DND-41 (cell line): Measurements from ENCODE around the gene ADAMTS13.
"Not testable (repeated sequence)": the region's sequence is repeated elsewhere in the genome, so short reads cannot be mapped to it uniquely, and the experiment has no call there.

Experiments used
- ATAC-seq: fragments of 200-7000 bp; cut with Tn5 transposase; 3 replicates; pipeline ENCODE4 v1.9.1; 2021; ENCODE audit warnings: low read depth; ENCODE audit not compliant: insufficient read depth
- DNase-seq: peaks from one replicate; pipeline ENCODE4 v3.0.0-alpha.2; 2020
- H2AFZ ChIP-seq: 2 replicates; pipeline ENCODE4 v1.6.0; 2012; ENCODE audit warnings: low read depth, low read length
- H3K27ac ChIP-seq: 2 replicates; pipeline ENCODE4 v1.5.1; 2012; ENCODE audit warnings: low read length, inconsistent platforms
- H3K27me3 ChIP-seq: fragments of 200-600 bp; sonication (generic); 2 replicates; pipeline ENCODE4 v1.6.0; 2012; ENCODE audit warnings: low read length, mild to moderate bottlenecking, inconsistent platforms; ENCODE audit not compliant: insufficient read depth, poor library complexity
- H3K36me3 ChIP-seq: 2 replicates; pipeline ENCODE4 v1.5.1; 2012; ENCODE audit warnings: low read length, inconsistent platforms; ENCODE audit not compliant: insufficient read depth
- H3K4me1 ChIP-seq: 2 replicates; pipeline ENCODE4 v1.5.1; 2012; ENCODE audit warnings: mild to moderate bottlenecking, low read length; ENCODE audit not compliant: insufficient read depth
- H3K4me2 ChIP-seq: 2 replicates; pipeline ENCODE4 v1.6.0; 2012; ENCODE audit warnings: mild to moderate bottlenecking, moderate library complexity, low read length, inconsistent platforms; ENCODE audit not compliant: insufficient read depth
- H3K4me3 ChIP-seq, 2 experiments: fragments of 200-600 bp in 1 of 2; shearing (Covaris generic) in 1 of 2; 2 replicates each; pipeline ENCODE4 v1.5.1; 2012 to 2016; ENCODE audit warnings: inconsistent platforms in 2 of 2, low read length in 2 of 2, mild to moderate bottlenecking in 2 of 2, low read depth in 1 of 2, moderate library complexity in 1 of 2
- H3K79me2 ChIP-seq: 2 replicates; pipeline ENCODE4 v1.6.0; 2012; ENCODE audit warnings: low read length, inconsistent platforms; ENCODE audit not compliant: insufficient read depth
- H3K9ac ChIP-seq: 2 replicates; pipeline ENCODE4 v1.6.0; 2012; ENCODE audit warnings: low read depth, mild to moderate bottlenecking, inconsistent platforms, low read length, moderate library complexity
- H3K9me3 ChIP-seq: 2 replicates; pipeline ENCODE4 v1.5.1; 2012; ENCODE audit warnings: low read length, moderate library complexity, mild to moderate bottlenecking, inconsistent platforms; ENCODE audit not compliant: insufficient read depth, severe bottlenecking
- H4K20me1 ChIP-seq: 2 replicates; pipeline ENCODE4 v1.6.0; 2012; ENCODE audit warnings: low read length; ENCODE audit not compliant: insufficient read depth
- EZH2 ChIP-seq: IDR thresholded peaks from 3 replicates; pipeline ENCODE4 v1.6.1; 2012; ENCODE audit warnings: borderline replicate concordance, low read depth, mild to moderate bottlenecking, moderate library complexity, low read length, inconsistent platforms; ENCODE audit not compliant: severe bottlenecking
- TF ChIP-seq, protein P1 (sequence below): IDR thresholded peaks from 2 replicates; pipeline ENCODE4 v1.5.1; 2012; ENCODE audit warnings: borderline replicate concordance, low read length, moderate library complexity, mild to moderate bottlenecking; ENCODE audit not compliant: poor library complexity, severe bottlenecking; ENCODE audit errors: extremely low read depth

ADAMTS13 gene

DNA sequence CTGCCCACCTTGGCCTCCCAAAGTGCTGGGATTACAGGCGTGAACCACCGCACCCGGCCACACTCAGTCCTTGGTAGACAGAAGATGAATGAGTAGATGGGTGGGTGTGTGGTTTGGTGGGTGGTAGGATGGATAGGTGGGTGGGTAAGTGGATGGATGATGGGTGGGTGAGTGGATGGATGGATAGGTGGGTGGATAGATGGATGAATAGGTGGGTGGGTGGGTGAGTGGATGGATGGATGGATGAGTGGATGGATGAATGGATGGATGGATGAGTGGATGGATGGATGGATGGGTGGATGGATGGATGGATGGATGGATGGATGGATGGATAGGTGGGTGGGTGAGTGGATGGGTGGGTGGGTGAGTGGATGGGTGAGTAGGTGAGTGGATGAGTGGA, 29.9 kb upstream of the ADAMTS13 start:
- not testable (repeated sequence) for H3K9me3 ChIP-seq, H3K79me2 ChIP-seq, H4K20me1 ChIP-seq, H2AFZ ChIP-seq, H3K4me1 ChIP-seq, H3K36me3 ChIP-seq, ATAC-seq, H3K27me3 ChIP-seq, DNase-seq, H3K9ac ChIP-seq, H3K4me3 ChIP-seq, H3K27ac ChIP-seq, H3K4me2 ChIP-seq

DNA sequence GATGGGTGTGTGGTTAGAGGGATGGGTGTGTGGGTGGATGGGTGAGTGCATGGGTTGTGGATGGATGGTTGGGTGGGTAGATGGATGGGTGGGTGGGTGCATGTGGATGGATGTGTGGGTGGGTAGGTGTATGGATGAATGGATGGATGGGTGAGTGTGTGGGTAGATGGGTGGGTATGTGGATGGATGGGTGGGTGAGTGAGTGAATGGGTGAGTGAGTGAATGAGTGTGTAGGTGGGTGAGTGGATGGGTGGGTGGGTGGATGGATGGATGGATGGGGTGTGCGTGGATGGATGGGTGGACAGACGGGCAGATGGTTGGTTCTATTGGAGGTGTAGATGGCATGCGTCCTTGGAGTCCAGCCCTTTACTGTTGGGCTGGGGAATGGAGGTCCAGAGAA, 28.8 kb upstream of the ADAMTS13 start:
- H4K20me1 ChIP-seq: no peaks in the 10 kb centered on the region
- no peak overlapping the region for H2AFZ ChIP-seq
- H3K9me3 ChIP-seq: no peaks in the 10 kb centered on the region
- H3K4me2 ChIP-seq: no peak overlapping the region
- H3K4me3 ChIP-seq: no peak overlapping the region
- H3K79me2 ChIP-seq: no peaks in the 10 kb centered on the region
- H3K27me3 ChIP-seq: no peaks in the 10 kb centered on the region
- DNase-seq (no peak), ATAC-seq (no peak)
- H3K9ac ChIP-seq: no peak overlapping the region
- H3K27ac ChIP-seq: no peak overlapping the region
- no peak for TF ChIP-seq EZH2
- TF ChIP-seq, protein P1, sequence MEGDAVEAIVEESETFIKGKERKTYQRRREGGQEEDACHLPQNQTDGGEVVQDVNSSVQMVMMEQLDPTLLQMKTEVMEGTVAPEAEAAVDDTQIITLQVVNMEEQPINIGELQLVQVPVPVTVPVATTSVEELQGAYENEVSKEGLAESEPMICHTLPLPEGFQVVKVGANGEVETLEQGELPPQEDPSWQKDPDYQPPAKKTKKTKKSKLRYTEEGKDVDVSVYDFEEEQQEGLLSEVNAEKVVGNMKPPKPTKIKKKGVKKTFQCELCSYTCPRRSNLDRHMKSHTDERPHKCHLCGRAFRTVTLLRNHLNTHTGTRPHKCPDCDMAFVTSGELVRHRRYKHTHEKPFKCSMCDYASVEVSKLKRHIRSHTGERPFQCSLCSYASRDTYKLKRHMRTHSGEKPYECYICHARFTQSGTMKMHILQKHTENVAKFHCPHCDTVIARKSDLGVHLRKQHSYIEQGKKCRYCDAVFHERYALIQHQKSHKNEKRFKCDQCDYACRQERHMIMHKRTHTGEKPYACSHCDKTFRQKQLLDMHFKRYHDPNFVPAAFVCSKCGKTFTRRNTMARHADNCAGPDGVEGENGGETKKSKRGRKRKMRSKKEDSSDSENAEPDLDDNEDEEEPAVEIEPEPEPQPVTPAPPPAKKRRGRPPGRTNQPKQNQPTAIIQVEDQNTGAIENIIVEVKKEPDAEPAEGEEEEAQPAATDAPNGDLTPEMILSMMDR: no peak
- H3K36me3 ChIP-seq: no peaks in the 10 kb centered on the region
- H3K4me1 ChIP-seq: no peaks in the 10 kb centered on the region

DNA sequence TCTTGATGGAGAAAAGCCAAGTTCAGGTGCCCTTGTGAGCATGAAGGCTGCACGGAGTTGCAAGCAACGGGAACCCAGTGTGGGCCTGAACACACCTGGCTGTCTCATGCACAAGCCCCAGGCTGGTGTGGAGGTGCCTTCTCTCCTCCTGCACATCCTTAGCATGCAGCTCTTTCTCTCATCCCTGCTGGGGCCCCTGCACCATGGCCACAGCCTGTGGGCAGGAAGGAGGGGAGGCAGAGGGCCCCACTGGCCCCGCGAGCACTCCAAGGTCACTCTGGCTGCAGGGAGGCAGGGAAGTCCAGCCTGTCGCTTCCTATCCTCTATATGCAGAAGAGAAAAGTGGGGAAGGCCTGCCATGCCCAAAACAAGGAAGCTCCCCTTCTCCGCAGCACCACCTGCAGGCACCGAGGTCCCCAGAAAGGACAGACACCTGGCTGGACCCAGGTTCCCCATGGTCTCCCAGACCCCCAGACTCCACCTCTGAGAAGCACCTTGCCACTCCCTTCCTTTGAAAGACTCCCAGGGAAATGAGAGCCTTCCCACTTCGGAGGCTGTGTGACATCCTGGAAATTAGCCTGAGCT, 27.4 kb upstream of the ADAMTS13 start:
- no peak overlapping the region for H3K4me3 ChIP-seq
- no peak overlapping the region for H3K27ac ChIP-seq
- H3K79me2 ChIP-seq: no peaks in the 10 kb centered on the region
- H3K9ac ChIP-seq: no peak overlapping the region
- H3K27me3 ChIP-seq: no peaks in the 10 kb centered on the region
- H3K36me3 ChIP-seq: no peaks in the 10 kb centered on the region
- H2AFZ ChIP-seq: no peak overlapping the region
- H3K4me1 ChIP-seq: no peaks in the 10 kb centered on the region
- TF ChIP-seq, protein P1: no peak
- no peak for TF ChIP-seq EZH2
- no peaks in the 10 kb centered on the region for H4K20me1 ChIP-seq
- H3K9me3 ChIP-seq: no peaks in the 10 kb centered on the region
- ATAC-seq: no peak
- DNase-seq: no peak
- H3K4me2 ChIP-seq: no peak overlapping the region

DNA sequence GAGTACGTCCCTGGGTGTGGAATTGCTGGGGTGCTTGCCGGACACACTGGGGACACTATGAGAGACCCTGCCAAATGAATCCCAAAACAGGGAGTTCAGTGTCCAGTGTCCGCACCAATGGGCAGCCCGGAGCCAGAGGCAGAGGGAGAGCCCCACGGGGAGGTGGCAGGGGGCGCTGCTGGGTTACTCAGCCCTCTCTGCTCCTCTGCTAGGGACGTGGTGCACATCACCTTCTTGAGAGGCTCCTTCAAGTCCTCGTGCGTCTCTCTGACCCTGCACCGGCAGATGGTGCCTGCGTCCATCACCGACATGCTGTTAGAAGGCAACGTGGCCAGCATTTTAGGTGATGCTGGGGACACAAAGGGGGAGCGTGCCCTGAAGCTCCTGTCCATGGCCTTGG, 25.2 kb upstream of the ADAMTS13 start:
- Histone ChIP-seq H3K9ac (no peak overlapping the region), H3K9me3 (no peaks in the 10 kb centered on the region), H3K4me2 (no peak overlapping the region), H4K20me1 (no peaks in the 10 kb centered on the region), H2AFZ (no peak overlapping the region), H3K79me2 (no peaks in the 10 kb centered on the region), H3K27me3 (no peaks in the 10 kb centered on the region), H3K36me3 (no peaks in the 10 kb centered on the region), H3K4me1 (no peaks in the 10 kb centered on the region), H3K4me3 (no peak overlapping the region), H3K27ac (no peak overlapping the region)
- DNase-seq: no peak
- ATAC-seq: no peak
- TF ChIP-seq, protein P1: peak; percentile 22
- no peak for TF ChIP-seq EZH2
